GM12878 (cell line): ENCODE measurements around the gene WEE2. TPM values are rescaled to one million over a fixed set of nuclear protein-coding genes. Genes with fewer than 3 reads are reported as not detected.
A peak's percentile ranks its signal among the peaks of the same experiment; 100 is the strongest.

ENCODE experiments used
- ATAC-seq: fragments of 200-7000 bp; cut with Tn5 transposase; 3 replicates; pipeline ENCODE4 v1.9.1; 2020; ENCODE audit warnings: mild to moderate bottlenecking, moderate library complexity
- BruUV-seq: library from RNA; stranded (reverse); fragments of 400-500 nt; replicated peaks from 2 replicates; lab custom pipeline; 2021; lab: Mats Ljungman, UMichigan
- CTCF ChIA-PET: fragments of 300-600 bp; sonication (Branson Sonifier 250); formaldehyde crosslinking; extraction: SDS; loops from one replicate; lab custom pipeline; 2021; ENCODE audit warnings: inconsistent platforms; lab: Yijun Ruan, JAX
- POLR2A ChIA-PET: fragments of 350-600 bp; formaldehyde crosslinking; extraction: SDS; loops from one replicate; lab custom pipeline; 2021; ENCODE audit warnings: inconsistent platforms; lab: Charles Lee
- RAD21 ChIA-PET: fragments of 300-600 bp; sonication (Branson Sonifier 250); formaldehyde crosslinking; loops from one replicate; lab custom pipeline; 2023; ENCODE audit warnings: antibody characterized with exemption; ENCODE audit not compliant: unreplicated experiment; lab: Charles Lee
- SMC1A ChIA-PET: fragments of 300-600 bp; sonication (Branson Sonifier 250); formaldehyde crosslinking; loops from one replicate; lab custom pipeline; 2023; ENCODE audit not compliant: unreplicated experiment, uncharacterized antibody; lab: Charles Lee
- DNase-seq: peaks from one replicate; pipeline ENCODE4 v3.0.0-alpha.2; 2011; ENCODE audit warnings: low read depth, low spot score
- FAIRE-seq: peaks from 3 replicates; lab custom pipeline; 2011; peaks lifted over from hg19 to GRCh38; lab: Jason Lieb, UNC
- H2AFZ ChIP-seq: 2 replicates; pipeline ENCODE4 v1.6.0; 2011; ENCODE audit warnings: low read depth, low read length, control low read depth; ENCODE audit not compliant: control insufficient read depth
- H3K27ac ChIP-seq: 2 replicates; pipeline ENCODE4 v1.5.1; 2011; ENCODE audit warnings: control low read depth; ENCODE audit not compliant: control insufficient read depth, insufficient read depth
- H3K27me3 ChIP-seq, 2 experiments: replicated peaks in 1 of 2; 2 replicates each; pipeline versions ENCODE4 v1.6.0 to v1.6.1; 2011; ENCODE audit warnings: low read length in 1 of 2; ENCODE audit not compliant: control insufficient read depth in 2 of 2, insufficient read depth in 2 of 2
- H3K36me3 ChIP-seq, 2 experiments: 2 replicates each; pipeline ENCODE4 v1.5.1; 2011; ENCODE audit warnings: low read length in 1 of 2; ENCODE audit not compliant: control insufficient read depth in 2 of 2, insufficient read depth in 2 of 2
- H3K4me1 ChIP-seq: 2 replicates; pipeline ENCODE4 v1.6.1; 2011; ENCODE audit warnings: mild to moderate bottlenecking, low read length, moderate library complexity, mixed read lengths; ENCODE audit not compliant: control insufficient read depth, insufficient read depth
- H3K4me2 ChIP-seq: 2 replicates; pipeline ENCODE4 v1.6.0; 2011; ENCODE audit warnings: control low read depth; ENCODE audit not compliant: control insufficient read depth, insufficient read depth
- H3K4me3 ChIP-seq: fragments of 200-600 bp; sonication (generic); 2 replicates; pipeline ENCODE4 v1.5.1; 2016
- H3K79me2 ChIP-seq: 2 replicates; pipeline ENCODE4 v1.6.0; 2011; ENCODE audit warnings: low read length; ENCODE audit not compliant: control insufficient read depth, insufficient read depth
- H3K9ac ChIP-seq: 2 replicates; pipeline ENCODE4 v1.8.0; 2011; ENCODE audit warnings: low read length, control low read depth, mixed read lengths; ENCODE audit not compliant: control insufficient read depth, insufficient read depth
- H3K9me3 ChIP-seq: replicated peaks from 3 replicates; pipeline ENCODE4 v1.5.1; 2011; ENCODE audit warnings: mild to moderate bottlenecking, low read length; ENCODE audit not compliant: control insufficient read depth, insufficient read depth
- H4K20me1 ChIP-seq: 2 replicates; pipeline ENCODE4 v1.6.0; 2011; ENCODE audit not compliant: control insufficient read depth, insufficient read depth
- BHLHE40 ChIP-seq, 2 experiments: fragments of 450-650 bp in 1 of 2; IDR thresholded peaks; 2 replicates each; pipeline ENCODE4 v1.6.1; 2011 to 2017; ENCODE audit warnings: low read depth in 2 of 2, borderline replicate concordance in 1 of 2, improper control_type of control experiment in 1 of 2, low read length in 1 of 2, mild to moderate bottlenecking in 1 of 2
- JUNB ChIP-seq: IDR thresholded peaks from 2 replicates; pipeline ENCODE4 v1.6.1; 2016; ENCODE audit warnings: antibody characterized with exemption, mild to moderate bottlenecking
- KLF5 ChIP-seq: fragments of 450-650 bp; IDR thresholded peaks from 2 replicates; pipeline ENCODE4 v1.6.1; 2014; ENCODE audit warnings: mild to moderate bottlenecking; ENCODE audit not compliant: partially characterized antibody
- NBN ChIP-seq: fragments of 450-650 bp; IDR thresholded peaks from 2 replicates; pipeline ENCODE4 v1.6.1; 2016
- POLR2A ChIP-seq: IDR thresholded peaks from 2 replicates; pipeline ENCODE4 v1.6.1; 2011; ENCODE audit warnings: low read depth, mild to moderate bottlenecking, low read length
- RUNX3 ChIP-seq: IDR thresholded peaks from 2 replicates; pipeline ENCODE4 v1.6.1; 2012; ENCODE audit warnings: low read length, inconsistent platforms
- TCF7 ChIP-seq: IDR thresholded peaks from 2 replicates; pipeline ENCODE4 v1.6.1; 2014; ENCODE audit warnings: antibody characterized with exemption, borderline replicate concordance
- ZNF207 ChIP-seq: fragments of 450-650 bp; IDR thresholded peaks from 2 replicates; pipeline ENCODE4 v1.6.1; 2014; ENCODE audit warnings: antibody characterized with exemption, mild to moderate bottlenecking, borderline replicate concordance
- WGBS: methylation state at CpG from one replicate; pipeline ENCODE4 v1.1.6; 2016; ENCODE audit warnings: low lambda C conversion rate; ENCODE audit not compliant: insufficient replicate concordance, insufficient coverage; ENCODE audit errors: missing lambda C conversion rate; 5-methylcytosine and 5-hydroxymethylcytosine counted together
- in situ Hi-C: fragments of 300-500 bp; cut with MboI; formaldehyde crosslinking; loops from 9 replicates; pipeline ENCODE4 v1.14.3; 2018; ENCODE audit warnings: mixed read lengths
- intact Hi-C: fragments of 100-400 bp; cut with micrococcal nuclease; formaldehyde crosslinking; loops from one replicate; pipeline ENCODE4 v1.14.2; 2022; ENCODE audit not compliant: unreplicated experiment
- polyA plus RNA-seq, 11 experiments: library from polyadenylated mRNA; depleted of rRNA in 4 of 11; unstranded in 6 of 11; stranded (reverse) in 5 of 11; fragments of >200 nt; fragmentation: Nextera tagmentation in 4 of 11; fragmentation: Illumina TruSeq in 1 of 11; extraction: Ambion mirVana in 4 of 11; extraction: Trizol in 1 of 11; gene quantifications; 1 replicate in 1 of 11; 2 replicates in 10 of 11; pipeline versions ENCODE4 v1.2.1 to v1.2.3, GENCODE V29; 2011 to 2016; ENCODE audit warnings: inconsistent platforms in 2 of 11, missing spikeins in 2 of 11, low read depth in 1 of 11
- total RNA-seq, 4 experiments: library from RNA; depleted of rRNA in 3 of 4; stranded (reverse); fragments of >200 nt in 3 of 4; fragmentation: Illumina TruSeq in 1 of 4; extraction: Trizol in 1 of 4; gene quantifications; 2 replicates each; pipeline versions ENCODE4 v1.2.1 to v1.2.3, GENCODE V29; 2013 to 2021

WEE2 gene
- total and polyA plus RNA-seq, 10 of the 15 experiments (the other 5 are each of a cell fraction or from before 2014, with no cell fraction given): 0.02 to 0.03 (median 0.03) TPM; not detected in 7

GRCh38 chr7:141729020-141729419, 20.9 kb downstream of the WEE2 start:
- H3K4me1 ChIP-seq: no peaks in the 10 kb centered on the region
- H4K20me1 ChIP-seq: no peaks in the 10 kb centered on the region
- ATAC-seq (peak; percentile 48), FAIRE-seq (no peak), DNase-seq (no peak)
- intact Hi-C loops: no loop called here
- TF ChIP-seq TCF7: no peak
- TF ChIP-seq RUNX3: peak; percentile 53; the same call in 1 of the 2 replicates
- TF ChIP-seq JUNB: peak; percentile 36; the same call in 1 of the 2 replicates
- no peak for TF ChIP-seq KLF5
- no peak for TF ChIP-seq BHLHE40 (IDR thresholded peaks at IDR 0.05; ENCODE audit: borderline replicate concordance in 1 of 2, low read depth in 2 of 2, low read length in 1 of 2)
- no peak for TF ChIP-seq ZNF207
- TF ChIP-seq POLR2A: no peak
- no peak for TF ChIP-seq NBN
- whole genome bisulfite sequencing: 75% methylated on average over 1 of the region's 1 CpG
- no peak overlapping the region for H3K9ac ChIP-seq
- in situ Hi-C loops: no loop called here
- H3K4me2 ChIP-seq: no peak overlapping the region
- H3K9me3 ChIP-seq: no peaks in the 10 kb centered on the region
- POLR2A ChIA-PET: interaction anchor here (1.3 kb wide), 1 partner anchor 31 kb away, joined by 3 read pairs; no protein-coding TSS in a partner anchor
- BruUV-seq: no TSS peak
- RAD21 ChIA-PET: no interaction called here
- CTCF ChIA-PET: interaction anchor here (1.6 to 2.0 kb wide), 3 partner anchors 9 to 74 kb away, joined by 3 to 8 read pairs (median 4); partner anchors contain the start of gene SSBP1
- no peak overlapping the region for H3K4me3 ChIP-seq
- no peaks in the 10 kb centered on the region for H3K79me2 ChIP-seq
- H3K36me3 ChIP-seq: no peaks in the 10 kb centered on the region
- SMC1A ChIA-PET: interaction anchor here (0.8 to 2.5 kb wide), 2 partner anchors 9 to 27 kb away, joined by 3 to 7 read pairs; partner anchors contain the start of genes DENND11 and SSBP1
- no peak overlapping the region for H2AFZ ChIP-seq
- no peaks in the 10 kb centered on the region; a peak in 1 of 4 replicates for H3K27me3 ChIP-seq
- no peak overlapping the region for H3K27ac ChIP-seq
